Epithelial cell of proximal tubule (primary cell): ENCODE measurements around the gene PRMT1. TPM values are rescaled to one million over a fixed set of nuclear protein-coding genes. Genes with fewer than 3 reads are reported as not detected.

Source experiments
- DNase-seq: peaks from one replicate; pipeline ENCODE4 v3.0.0-alpha.2; 2011; ENCODE audit warnings: low read depth
- H3K4me3 ChIP-seq: 2 replicates; pipeline ENCODE4 v1.5.1; 2011; ENCODE audit warnings: low read depth, mild to moderate bottlenecking, low read length
- CTCF ChIP-seq: conservative IDR thresholded peaks from 2 replicates; pipeline ENCODE4 v1.5.1; 2012; ENCODE audit warnings: low read depth, mild to moderate bottlenecking, low read length
- total RNA-seq: library from RNA; depleted of rRNA; stranded (reverse); fragments of >200 nt; gene quantifications from 2 replicates; pipeline ENCODE4 v1.2.3, GENCODE V29; 2015

Gene PRMT1
- total RNA-seq, 1 donor from 2014 or later: 186 TPM

- no peak for TF ChIP-seq CTCF
- H3K4me3 ChIP-seq: no peak overlapping the region
- no peak for DNase-seq
Observed at GRCh38 chr19:49685845-49686332, 8.8 kb downstream of the PRMT1 start.

GRCh38 chr19:49686503-49687088 is 9.5 kb downstream of the PRMT1 start:
- DNase-seq: no peak
- TF ChIP-seq CTCF: no peak
- H3K4me3 ChIP-seq: no peak overlapping the region

GRCh38 chr19:49687150-49687549 is 10.1 kb downstream of the PRMT1 start:
- DNase-seq: no peak
- no peak overlapping the region for H3K4me3 ChIP-seq
- no peak for TF ChIP-seq CTCF

GRCh38 chr19:49687566-49688316 is 10.7 kb downstream of the PRMT1 start:
- no peak overlapping the region for H3K4me3 ChIP-seq
- TF ChIP-seq CTCF: no peak
- DNase-seq: no peak

GRCh38 chr19:49688531-49689132 is 11.6 kb downstream of the PRMT1 start:
- no peak overlapping the region for H3K4me3 ChIP-seq
- no peak for TF ChIP-seq CTCF
- DNase-seq: no peak

GRCh38 chr19:49689133-49690078 is 12.3 kb downstream of the PRMT1 start, which contains the start of gene ADM5:
ADM5 (plus strand) TSS chr19:49689594; CDS start chr19:49689838, 244 bp downstream.
- no peak for DNase-seq
- TF ChIP-seq CTCF: peak; percentile 67
- peak within 1 kb of the TSS; percentile 62 for H3K4me3 ChIP-seq
